Measurements from ENCODE around the gene TMEM116.

- TF ChIP-seq POLR2A (IDR thresholded peaks at IDR 0.05; ENCODE audit: low read depth, low read length) (no peak), TAF1 (IDR thresholded peaks at IDR 0.05; ENCODE audit: low read depth, low read length) (no peak), PAX5 (IDR thresholded peaks at IDR 0.05; ENCODE audit: insufficient read depth, low read length, severe bottlenecking) (no peak), SPI1 (IDR thresholded peaks at IDR 0.05; ENCODE audit: low read depth, low read length) (no peak), POLR2AphosphoS5 (IDR thresholded peaks at IDR 0.05; ENCODE audit: low read depth, low read length) (no peak), POU2F2 (IDR thresholded peaks at IDR 0.05; ENCODE audit: low read depth, low read length) (no peak)
Observed at GRCh38 chr12:111993292-111994150, 19.4 kb downstream of the TMEM116 start.
